GM23338 (cell line): ENCODE data around the gene CARD9.

Experiments
- CREB1 ChIP-seq: fragments of 250-450 bp; sonication (Bioruptor Pico); IDR thresholded peaks from 2 replicates; pipeline ENCODE4 v1.5.0; 2020; ENCODE audit warnings: low read depth, mild to moderate bottlenecking, moderate library complexity
- CTCF ChIP-seq, 2 experiments: fragments of 200-600 bp in 1 of 2; sonication (generic) in 1 of 2; conservative IDR thresholded peaks; 2 replicates each; pipeline versions ENCODE4 v1.5.1 to v1.6.1; 2016 to 2017; ENCODE audit warnings: antibody characterized with exemption in 2 of 2, low read depth in 2 of 2, mild to moderate bottlenecking in 2 of 2, moderate library complexity in 1 of 2
- EZH2 ChIP-seq: fragments of 200-600 bp; sonication (generic); IDR thresholded peaks from one replicate; pipeline ENCODE4 v1.8.0; 2017; ENCODE audit warnings: antibody characterized with exemption, mild to moderate bottlenecking, low read depth; ENCODE audit not compliant: unreplicated experiment
- EZH2phosphoT487 ChIP-seq: fragments of 200-600 bp; sonication (generic); IDR thresholded peaks from one replicate; pipeline ENCODE4 v1.8.1; 2018; ENCODE audit warnings: antibody characterized with exemption; ENCODE audit not compliant: unreplicated experiment
- JUNB ChIP-seq: IDR thresholded peaks from one replicate; pipeline ENCODE4 v1.6.1; 2016; ENCODE audit warnings: antibody characterized with exemption; ENCODE audit not compliant: unreplicated experiment
- NANOG ChIP-seq: IDR thresholded peaks from 2 replicates; pipeline ENCODE4 v1.6.1; 2016; ENCODE audit warnings: antibody characterized with exemption, borderline replicate concordance
- POLR2AphosphoS5 ChIP-seq: IDR thresholded peaks from 2 replicates; pipeline ENCODE4 v1.6.1; 2016; ENCODE audit warnings: antibody characterized with exemption, low read depth
- STAT1 ChIP-seq: IDR thresholded peaks from one replicate; pipeline ENCODE4 v1.6.1; 2016; ENCODE audit warnings: antibody characterized with exemption; ENCODE audit not compliant: unreplicated experiment
- ZNF114 ChIP-seq: fragments of 250-450 bp; sonication (Bioruptor Pico); IDR thresholded peaks from 2 replicates; pipeline ENCODE4 v1.5.0; 2020; ENCODE audit warnings: mild to moderate bottlenecking, moderate library complexity
- ZNF331 ChIP-seq: fragments of 250-450 bp; sonication (Bioruptor Pico); IDR thresholded peaks from 2 replicates; pipeline ENCODE4 v1.5.0; 2020; ENCODE audit warnings: low read depth, mild to moderate bottlenecking, moderate library complexity
- TF ChIP-seq, protein P1 (sequence below): IDR thresholded peaks from one replicate; pipeline ENCODE4 v1.6.1; 2018; ENCODE audit warnings: antibody characterized with exemption; ENCODE audit not compliant: unreplicated experiment
- TF ChIP-seq, protein P2 (sequence below): IDR thresholded peaks from 2 replicates; pipeline ENCODE4 v1.6.1; 2016; ENCODE audit warnings: antibody characterized with exemption
- TF ChIP-seq, protein P3 (sequence below): fragments of 250-450 bp; sonication (Bioruptor Pico); IDR thresholded peaks from 2 replicates; pipeline ENCODE4 v1.5.0; 2020; ENCODE audit warnings: mild to moderate bottlenecking, moderate library complexity

DNA sequence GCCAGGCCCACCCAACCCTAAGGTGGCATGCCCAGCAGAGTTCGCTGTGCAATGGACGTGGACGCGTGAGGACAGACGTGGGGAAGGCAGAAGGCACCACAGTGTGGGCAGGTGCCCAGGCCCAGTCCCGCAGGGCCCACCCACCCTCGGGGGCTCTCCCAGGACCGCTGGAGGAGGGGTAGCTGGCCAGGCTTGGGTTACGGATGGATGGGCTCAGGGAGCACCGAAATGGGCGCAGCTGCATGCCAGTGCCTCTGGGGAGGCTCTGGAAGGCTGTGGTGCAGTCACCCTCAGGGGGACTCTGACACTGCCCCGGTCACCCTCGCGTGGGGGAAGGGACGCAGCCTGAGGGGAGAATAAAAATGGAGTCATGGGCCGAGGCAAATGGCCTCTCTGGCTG lies 55.8 kb downstream of the CARD9 start:
- TF ChIP-seq CTCF (conservative IDR thresholded peaks at IDR 0.05; ENCODE audit: low read depth in 2 of 2) (no peak), POLR2AphosphoS5 (no peak), EZH2 (no peak), EZH2phosphoT487 (no peak), CREB1 (CRISPR knock-in tag) (no peak), ZNF114 (CRISPR knock-in tag) (no peak), NANOG (no peak), JUNB (no peak), ZNF331 (CRISPR knock-in tag) (no peak), STAT1 (no peak)
- TF ChIP-seq, protein P1, sequence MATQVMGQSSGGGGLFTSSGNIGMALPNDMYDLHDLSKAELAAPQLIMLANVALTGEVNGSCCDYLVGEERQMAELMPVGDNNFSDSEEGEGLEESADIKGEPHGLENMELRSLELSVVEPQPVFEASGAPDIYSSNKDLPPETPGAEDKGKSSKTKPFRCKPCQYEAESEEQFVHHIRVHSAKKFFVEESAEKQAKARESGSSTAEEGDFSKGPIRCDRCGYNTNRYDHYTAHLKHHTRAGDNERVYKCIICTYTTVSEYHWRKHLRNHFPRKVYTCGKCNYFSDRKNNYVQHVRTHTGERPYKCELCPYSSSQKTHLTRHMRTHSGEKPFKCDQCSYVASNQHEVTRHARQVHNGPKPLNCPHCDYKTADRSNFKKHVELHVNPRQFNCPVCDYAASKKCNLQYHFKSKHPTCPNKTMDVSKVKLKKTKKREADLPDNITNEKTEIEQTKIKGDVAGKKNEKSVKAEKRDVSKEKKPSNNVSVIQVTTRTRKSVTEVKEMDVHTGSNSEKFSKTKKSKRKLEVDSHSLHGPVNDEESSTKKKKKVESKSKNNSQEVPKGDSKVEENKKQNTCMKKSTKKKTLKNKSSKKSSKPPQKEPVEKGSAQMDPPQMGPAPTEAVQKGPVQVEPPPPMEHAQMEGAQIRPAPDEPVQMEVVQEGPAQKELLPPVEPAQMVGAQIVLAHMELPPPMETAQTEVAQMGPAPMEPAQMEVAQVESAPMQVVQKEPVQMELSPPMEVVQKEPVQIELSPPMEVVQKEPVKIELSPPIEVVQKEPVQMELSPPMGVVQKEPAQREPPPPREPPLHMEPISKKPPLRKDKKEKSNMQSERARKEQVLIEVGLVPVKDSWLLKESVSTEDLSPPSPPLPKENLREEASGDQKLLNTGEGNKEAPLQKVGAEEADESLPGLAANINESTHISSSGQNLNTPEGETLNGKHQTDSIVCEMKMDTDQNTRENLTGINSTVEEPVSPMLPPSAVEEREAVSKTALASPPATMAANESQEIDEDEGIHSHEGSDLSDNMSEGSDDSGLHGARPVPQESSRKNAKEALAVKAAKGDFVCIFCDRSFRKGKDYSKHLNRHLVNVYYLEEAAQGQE = no peak
- TF ChIP-seq, protein P2, sequence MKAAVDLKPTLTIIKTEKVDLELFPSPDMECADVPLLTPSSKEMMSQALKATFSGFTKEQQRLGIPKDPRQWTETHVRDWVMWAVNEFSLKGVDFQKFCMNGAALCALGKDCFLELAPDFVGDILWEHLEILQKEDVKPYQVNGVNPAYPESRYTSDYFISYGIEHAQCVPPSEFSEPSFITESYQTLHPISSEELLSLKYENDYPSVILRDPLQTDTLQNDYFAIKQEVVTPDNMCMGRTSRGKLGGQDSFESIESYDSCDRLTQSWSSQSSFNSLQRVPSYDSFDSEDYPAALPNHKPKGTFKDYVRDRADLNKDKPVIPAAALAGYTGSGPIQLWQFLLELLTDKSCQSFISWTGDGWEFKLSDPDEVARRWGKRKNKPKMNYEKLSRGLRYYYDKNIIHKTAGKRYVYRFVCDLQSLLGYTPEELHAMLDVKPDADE = no peak
- TF ChIP-seq, protein P3, sequence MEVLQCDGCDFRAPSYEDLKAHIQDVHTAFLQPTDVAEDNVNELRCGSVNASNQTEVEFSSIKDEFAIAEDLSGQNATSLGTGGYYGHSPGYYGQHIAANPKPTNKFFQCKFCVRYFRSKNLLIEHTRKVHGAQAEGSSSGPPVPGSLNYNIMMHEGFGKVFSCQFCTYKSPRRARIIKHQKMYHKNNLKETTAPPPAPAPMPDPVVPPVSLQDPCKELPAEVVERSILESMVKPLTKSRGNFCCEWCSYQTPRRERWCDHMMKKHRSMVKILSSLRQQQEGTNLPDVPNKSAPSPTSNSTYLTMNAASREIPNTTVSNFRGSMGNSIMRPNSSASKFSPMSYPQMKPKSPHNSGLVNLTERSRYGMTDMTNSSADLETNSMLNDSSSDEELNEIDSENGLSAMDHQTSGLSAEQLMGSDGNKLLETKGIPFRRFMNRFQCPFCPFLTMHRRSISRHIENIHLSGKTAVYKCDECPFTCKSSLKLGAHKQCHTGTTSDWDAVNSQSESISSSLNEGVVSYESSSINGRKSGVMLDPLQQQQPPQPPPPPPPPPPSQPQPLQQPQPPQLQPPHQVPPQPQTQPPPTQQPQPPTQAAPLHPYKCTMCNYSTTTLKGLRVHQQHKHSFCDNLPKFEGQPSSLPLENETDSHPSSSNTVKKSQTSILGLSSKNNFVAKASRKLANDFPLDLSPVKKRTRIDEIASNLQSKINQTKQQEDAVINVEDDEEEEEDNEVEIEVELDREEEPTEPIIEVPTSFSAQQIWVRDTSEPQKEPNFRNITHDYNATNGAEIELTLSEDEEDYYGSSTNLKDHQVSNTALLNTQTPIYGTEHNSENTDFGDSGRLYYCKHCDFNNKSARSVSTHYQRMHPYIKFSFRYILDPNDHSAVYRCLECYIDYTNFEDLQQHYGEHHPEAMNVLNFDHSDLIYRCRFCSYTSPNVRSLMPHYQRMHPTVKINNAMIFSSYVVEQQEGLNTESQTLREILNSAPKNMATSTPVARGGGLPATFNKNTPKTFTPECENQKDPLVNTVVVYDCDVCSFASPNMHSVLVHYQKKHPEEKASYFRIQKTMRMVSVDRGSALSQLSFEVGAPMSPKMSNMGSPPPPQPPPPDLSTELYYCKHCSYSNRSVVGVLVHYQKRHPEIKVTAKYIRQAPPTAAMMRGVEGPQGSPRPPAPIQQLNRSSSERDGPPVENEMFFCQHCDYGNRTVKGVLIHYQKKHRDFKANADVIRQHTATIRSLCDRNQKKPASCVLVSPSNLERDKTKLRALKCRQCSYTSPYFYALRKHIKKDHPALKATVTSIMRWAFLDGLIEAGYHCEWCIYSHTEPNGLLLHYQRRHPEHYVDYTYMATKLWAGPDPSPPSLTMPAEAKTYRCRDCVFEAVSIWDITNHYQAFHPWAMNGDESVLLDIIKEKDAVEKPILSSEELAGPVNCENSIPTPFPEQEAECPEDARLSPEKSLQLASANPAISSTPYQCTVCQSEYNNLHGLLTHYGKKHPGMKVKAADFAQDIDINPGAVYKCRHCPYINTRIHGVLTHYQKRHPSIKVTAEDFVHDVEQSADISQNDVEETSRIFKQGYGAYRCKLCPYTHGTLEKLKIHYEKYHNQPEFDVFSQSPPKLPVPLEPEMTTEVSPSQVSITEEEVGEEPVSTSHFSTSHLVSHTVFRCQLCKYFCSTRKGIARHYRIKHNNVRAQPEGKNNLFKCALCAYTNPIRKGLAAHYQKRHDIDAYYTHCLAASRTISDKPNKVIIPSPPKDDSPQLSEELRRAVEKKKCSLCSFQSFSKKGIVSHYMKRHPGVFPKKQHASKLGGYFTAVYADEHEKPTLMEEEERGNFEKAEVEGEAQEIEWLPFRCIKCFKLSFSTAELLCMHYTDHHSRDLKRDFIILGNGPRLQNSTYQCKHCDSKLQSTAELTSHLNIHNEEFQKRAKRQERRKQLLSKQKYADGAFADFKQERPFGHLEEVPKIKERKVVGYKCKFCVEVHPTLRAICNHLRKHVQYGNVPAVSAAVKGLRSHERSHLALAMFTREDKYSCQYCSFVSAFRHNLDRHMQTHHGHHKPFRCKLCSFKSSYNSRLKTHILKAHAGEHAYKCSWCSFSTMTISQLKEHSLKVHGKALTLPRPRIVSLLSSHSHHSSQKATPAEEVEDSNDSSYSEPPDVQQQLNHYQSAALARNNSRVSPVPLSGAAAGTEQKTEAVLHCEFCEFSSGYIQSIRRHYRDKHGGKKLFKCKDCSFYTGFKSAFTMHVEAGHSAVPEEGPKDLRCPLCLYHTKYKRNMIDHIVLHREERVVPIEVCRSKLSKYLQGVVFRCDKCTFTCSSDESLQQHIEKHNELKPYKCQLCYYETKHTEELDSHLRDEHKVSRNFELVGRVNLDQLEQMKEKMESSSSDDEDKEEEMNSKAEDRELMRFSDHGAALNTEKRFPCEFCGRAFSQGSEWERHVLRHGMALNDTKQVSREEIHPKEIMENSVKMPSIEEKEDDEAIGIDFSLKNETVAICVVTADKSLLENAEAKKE = no peak
